Stimulated activated naive CD4-positive, alpha-beta T cell treated with Interleukin-2 at 50 U/mL for 16 hours (primary cell): Measurements from ENCODE around the gene BHLHE23.

ENCODE experiments used
- DNase-seq: peaks from one replicate; lab custom pipeline; 2025; lab: John Stamatoyannopoulos, UW

Gene BHLHE23

DNA sequence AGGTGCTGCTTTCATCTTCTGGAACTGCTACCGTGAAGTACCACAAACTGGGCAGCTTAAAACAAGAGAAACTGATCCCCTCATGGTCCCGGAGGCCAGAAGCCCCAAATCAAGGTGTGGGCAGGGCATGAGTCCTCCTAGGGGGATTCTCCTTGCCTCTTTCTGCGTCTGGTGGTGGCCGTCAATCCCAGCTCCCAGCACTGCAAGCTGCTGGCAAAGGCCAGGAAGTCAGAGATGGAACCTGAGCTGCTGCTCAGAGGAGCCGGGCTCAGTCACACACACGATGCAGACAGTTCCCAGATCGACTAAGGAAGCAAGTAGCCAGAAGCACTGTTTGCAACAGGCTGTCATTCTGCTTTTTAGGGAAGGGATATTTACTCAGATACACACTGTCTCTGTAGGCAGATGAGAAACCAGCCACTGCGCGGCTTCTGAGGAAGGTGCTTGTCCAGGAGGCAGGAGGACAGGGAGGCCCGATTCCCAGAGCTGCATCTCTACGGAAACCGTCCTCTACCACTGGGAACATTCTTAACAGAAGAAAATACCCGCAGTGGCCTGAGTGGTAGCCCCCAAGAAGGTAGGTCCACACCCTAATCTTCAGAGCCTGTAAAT lies 15.5 kb downstream of the BHLHE23 start:
- no peak for DNase-seq

DNA sequence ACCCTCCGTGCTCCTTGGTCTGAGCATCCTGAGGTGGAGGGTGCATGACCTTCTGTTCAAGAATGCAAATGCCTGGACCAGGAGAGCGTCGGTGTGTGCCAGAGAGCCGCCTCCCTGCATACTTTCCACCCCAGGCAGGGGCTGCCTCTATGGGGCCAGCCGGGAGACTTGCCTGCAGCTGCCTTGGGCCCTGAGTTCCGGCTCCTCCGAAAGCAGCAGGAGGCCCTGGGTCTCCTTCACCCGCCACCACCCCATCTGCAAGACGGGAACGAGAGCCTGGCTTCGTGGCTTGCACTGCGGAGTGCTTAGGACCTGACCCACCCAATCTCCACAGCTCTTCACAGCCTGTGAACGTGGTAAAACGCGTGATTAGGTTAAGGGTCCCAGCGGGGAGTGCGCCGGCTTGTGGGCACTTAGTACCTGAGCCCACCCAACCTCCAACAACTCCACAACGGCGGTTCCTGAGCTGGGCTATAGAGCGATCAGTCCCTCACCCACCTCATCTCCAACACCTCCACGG lies 16.4 kb downstream of the BHLHE23 start:
- DNase-seq, result no peak

- peak; percentile 8 for DNase-seq
These were observed 17.6 kb downstream of the BHLHE23 start for GRCh38 chr20:62989201-62989601.

- DNase-seq, result no peak
These were observed 19.6 kb downstream of the BHLHE23 start for GRCh38 chr20:62987114-62987513.

- no peak for DNase-seq
These were observed 20.4 kb downstream of the BHLHE23 start for GRCh38 chr20:62986257-62986800.

DNA sequence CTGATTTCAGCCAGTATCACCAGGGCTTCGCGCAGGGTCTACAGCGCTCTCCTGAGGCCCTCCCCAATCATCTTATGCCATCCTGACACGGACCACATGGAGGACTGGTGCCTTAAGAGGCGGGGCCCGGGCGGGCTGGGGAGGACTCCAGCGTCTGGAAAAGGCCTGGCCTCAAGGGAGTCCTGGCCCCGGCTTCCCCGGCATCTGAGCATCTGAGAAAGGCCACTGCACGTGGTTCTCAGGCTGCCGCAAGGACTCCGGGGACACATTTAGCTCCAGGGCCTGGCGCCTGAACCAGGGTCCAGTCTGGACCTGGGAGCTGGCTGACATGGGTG lies 21.4 kb downstream of the BHLHE23 start:
- no peak for DNase-seq

GRCh38 chr20:62984666-62985443 lies 21.9 kb downstream of the BHLHE23 start:
- DNase-seq, result no peak

- no peak for DNase-seq
These were observed 23.6 kb downstream of the BHLHE23 start for GRCh38 chr20:62983210-62983609.

DNA sequence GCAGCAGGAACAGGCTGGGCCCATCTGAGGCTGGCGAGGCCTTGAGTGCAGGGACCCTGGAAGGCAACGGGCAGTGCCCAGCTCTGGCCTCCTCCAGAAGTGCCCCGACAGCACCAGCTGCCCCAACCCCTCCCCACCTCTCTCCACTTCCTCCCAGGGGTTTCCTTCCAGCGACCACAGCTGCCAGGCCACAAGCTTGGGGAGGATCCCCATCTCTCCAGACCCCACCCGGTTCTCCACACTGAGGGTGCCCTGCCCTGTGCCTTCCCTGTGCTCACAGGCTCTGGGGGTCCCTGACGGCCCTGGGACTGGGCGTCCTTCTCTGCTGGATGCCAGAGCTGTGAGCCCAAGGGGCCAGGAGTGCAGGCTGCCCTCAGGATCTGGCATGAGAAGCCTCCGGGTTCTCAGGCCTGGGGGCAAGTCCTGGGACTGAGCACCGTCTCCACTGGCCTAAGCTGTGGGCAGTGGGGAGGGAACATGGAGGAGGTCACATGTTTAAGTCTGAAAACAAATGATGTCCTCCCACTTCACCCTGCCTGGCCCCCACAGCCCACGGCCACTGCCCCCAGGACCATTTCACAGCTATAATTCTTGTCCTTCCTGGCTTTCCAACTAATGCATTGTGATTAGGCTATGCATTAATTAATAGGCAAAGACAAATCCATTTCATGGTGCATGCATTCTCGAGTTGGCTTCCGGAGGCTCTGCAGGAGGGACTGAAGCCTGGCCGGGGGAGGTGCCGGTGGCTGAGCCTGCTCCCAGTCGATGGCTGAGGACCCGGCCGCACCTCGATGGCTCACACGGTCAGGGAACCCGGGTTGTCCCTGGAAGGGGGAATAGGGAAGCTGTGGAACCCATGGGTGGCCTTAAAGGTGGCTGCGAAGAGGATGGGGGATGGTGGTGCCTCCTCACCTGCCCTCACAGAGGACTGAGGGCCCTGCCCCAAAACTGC lies 24.4 kb downstream of the BHLHE23 start:
- DNase-seq, result no peak

- DNase-seq, result peak; percentile 8
These were observed 25.8 kb downstream of the BHLHE23 start for GRCh38 chr20:62980970-62981369.

DNA sequence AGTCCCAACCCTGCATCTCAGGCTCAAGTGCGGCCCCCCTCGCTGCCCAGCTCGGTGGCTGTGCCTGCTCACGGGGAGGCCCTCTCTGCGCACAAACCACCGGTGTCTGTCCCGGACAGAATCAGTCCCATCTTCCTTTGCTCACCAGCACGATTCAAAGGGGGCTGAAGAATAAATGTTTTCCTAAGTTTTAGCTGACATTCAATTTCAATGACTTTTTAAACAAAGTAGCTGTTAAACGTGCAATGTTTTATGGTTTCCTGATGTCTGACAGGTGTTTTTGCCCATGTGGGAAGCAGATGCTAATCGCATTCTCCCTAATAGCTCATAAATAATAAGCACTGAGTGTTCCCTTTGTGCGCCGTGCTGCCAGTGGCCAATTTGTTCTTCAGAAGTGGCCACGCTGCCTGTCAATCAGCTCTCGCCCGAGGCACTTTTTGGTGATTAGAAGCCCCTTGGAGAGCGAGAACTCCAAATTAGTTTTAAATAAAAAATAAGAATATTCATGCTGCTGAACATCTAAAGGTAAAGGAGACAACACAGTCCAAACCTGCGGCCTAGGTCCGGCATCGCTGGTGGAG lies 26.3 kb downstream of the BHLHE23 start:
- DNase-seq, result no peak

- DNase-seq, result no peak
These were observed 26.8 kb downstream of the BHLHE23 start for GRCh38 chr20:62979876-62980373.

DNA sequence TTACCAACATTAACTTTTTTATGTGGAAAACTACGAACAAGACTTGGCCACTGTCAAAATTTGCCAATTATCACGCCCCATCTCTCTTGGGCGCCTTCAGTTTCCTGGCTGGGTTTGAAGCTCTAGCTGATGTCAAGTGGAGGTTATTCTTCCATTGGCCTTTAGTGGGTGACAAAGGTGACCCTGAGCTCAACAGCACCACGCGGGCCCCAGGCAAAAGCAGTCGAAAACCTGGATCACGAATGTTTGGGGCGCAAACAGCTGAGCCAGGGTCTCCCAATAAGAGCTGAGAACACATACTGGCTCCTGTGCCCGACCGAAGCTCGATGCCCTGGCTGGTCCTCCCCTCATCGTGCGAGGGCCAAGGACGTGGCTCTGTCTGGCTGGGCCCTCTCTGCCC lies 27.5 kb downstream of the BHLHE23 start:
- no peak for DNase-seq

DNA sequence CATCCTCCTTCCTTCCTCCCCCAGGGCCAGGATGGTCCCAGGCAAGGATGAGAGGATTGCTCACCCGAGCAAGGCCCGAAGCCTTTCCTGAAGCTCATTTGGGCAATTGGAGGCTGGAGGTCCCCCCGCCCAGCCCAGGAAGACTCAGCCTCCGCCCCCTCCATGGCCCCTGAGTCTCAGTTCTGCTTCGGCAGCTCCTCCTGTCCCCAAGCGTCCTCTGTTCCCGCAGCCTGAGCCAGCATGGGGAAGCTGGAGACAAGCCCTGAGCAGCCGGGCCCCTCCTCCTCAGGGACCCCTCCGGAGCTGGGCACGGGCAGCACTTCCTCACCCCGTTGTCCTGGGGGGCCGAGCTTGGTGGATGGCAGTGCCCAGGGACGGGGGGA lies 28.2 kb downstream of the BHLHE23 start:
- no peak for DNase-seq

DNA sequence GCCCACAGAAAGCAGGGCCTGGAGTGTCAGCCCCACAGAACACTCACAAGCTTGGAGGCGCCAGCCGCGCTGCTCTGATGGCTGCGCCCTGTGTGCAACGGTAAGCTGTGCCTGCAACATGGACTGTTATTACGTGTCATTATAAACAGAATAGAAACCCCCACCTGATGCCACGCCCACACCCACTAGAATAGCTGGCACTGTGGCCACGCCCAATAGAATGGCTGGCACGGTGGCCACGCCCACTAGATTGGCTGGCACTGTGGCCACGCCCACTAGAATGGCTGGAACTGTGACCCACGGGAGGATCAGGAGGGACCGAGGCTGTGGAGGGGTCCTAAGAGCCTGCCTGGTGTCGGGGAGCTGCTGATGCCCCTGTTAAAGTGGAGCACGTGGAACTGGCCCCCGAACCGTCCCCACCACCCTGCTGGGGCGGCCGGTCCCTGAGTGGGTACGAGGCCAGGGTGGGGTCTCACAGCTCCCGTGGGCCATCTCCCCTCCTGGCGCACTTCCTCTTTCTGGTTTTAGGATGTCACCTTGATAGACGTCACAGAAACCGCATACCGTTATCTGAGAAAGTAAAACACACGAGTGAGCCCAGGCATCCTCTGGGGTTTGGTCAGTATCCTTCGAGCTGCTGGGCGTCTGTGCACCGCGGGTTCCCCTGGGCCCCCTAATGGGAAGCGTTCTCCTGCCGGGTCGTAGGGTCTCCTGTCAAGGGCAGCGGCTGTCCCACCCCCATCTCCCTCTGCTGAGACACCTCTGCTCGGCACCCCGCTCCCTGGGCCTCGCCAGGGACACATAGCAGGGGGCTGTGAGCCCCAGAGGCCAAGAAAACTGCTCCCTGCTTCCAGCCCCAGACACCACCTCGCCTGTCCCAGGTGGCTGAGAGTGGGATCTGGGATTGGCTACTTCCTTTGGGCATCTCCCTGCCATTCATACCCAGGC lies 28.9 kb downstream of the BHLHE23 start:
- peak; percentile 81 for DNase-seq

GRCh38 chr20:62976886-62977285 lies 29.9 kb downstream of the BHLHE23 start:
- no peak for DNase-seq

DNA sequence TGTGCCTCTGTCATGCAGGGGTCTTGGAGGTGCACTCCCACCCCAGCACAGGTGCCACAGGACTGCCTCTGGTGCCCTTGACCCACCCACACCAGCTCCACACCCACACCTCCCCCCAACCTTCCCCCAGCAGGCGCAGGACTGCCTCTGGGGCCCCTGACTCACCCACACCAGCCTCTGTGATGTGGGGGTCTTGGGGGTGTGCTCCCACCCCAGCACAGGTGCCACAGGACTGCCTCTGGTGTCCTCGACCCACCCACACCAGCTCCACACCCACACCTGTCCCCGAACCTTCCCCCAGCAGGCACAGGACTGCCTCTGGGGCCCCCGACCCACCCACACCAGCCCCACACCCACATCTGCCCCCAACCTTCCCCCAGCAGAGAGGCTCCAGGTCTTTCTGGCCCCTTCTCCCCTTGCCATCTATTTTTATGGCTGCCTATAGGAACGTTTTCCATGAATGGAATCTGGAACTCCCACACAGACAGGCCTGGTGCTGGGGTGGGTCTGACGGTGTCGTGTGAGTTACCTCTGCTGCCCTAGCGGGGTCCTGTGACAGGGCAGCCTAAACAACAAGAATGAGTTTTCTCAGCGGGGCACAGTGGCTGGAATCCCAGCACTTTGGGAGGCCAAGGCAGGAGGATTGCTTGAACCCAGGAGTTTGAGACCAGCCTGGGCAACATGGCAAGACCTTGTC lies 30.8 kb downstream of the BHLHE23 start:
- no peak for DNase-seq

DNA sequence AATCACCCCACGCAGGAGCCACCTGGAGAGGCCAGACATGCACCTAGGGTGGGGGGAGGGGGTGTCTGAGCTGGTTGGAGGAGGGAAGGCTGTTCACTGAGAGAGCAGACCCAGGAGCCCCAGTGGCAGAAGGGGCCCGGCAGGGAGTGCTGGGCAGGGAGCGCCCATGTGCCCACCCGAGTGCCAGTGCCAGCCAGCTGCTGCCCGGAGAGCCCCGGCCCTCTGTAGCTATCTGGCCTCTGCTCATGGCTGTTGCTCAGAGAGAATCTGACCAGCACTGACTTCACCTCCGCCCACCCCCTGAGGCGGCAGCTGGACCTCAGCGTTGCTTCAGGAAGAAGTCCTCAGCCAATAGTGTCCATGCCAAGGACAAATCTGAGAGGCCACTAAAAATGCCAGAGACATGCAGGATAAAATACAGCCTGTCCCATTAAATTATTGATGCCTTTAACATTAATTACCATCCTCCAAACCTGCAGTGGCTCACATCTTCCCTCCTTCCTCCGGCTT lies 31.5 kb downstream of the BHLHE23 start:
- no peak for DNase-seq

- DNase-seq, result no peak
These were observed 33.7 kb downstream of the BHLHE23 start for GRCh38 chr20:62972845-62973745.
